Measurements from ENCODE around the gene KYAT1. TPM values are rescaled to one million over a fixed set of nuclear protein-coding genes. Genes with fewer than 3 reads are reported as not detected.

The KYAT1 gene
- total RNA-seq, 1 experiment from 2014 or later, result 14.6 TPM

GRCh38 chr9:128792978-128793686, 88.6 kb downstream of the KYAT1 start:
- no peak overlapping the region for H3K27ac Mint-ChIP-seq
- no peak overlapping the region for H3K9ac ChIP-seq (ENCODE audit: extremely low read depth, insufficient read length, low read length)

More at GRCh38 chr9:128792978-128793686, 88.6 kb downstream of the KYAT1 start:
- no peak overlapping the region for H3K4ac ChIP-seq (ENCODE audit: low read depth, low read length)
- no peak overlapping the region for H2AFZ ChIP-seq (ENCODE audit: low read length)
- H2BK5ac ChIP-seq (ENCODE audit: insufficient read length, low read length), result no peak overlapping the region
- no peak for DNase-seq
- H3K79me1 ChIP-seq (ENCODE audit: insufficient read depth, low read depth, low read length, poor library complexity, severe bottlenecking), result peaks cover 4% of the 10 kb centered on the region
- H2BK15ac ChIP-seq (ENCODE audit: low read depth, low read length), result no peak overlapping the region
- H2BK120ac ChIP-seq (ENCODE audit: low read depth, low read length, poor library complexity, severe bottlenecking), result no peak overlapping the region
- no peak overlapping the region for H2AK5ac ChIP-seq (ENCODE audit: insufficient read length, low read length)
- 0 out of 4 replicates have a peak, but pooled peaks cover under 1% of the 10 kb centered on the region in 2 experiments for H3K4me1 Mint-ChIP-seq
- no peak overlapping the region for H2BK12ac ChIP-seq (ENCODE audit: insufficient read length, low read depth, low read length)
- no peaks in the 10 kb centered on the region for H3K4me1 ChIP-seq (ENCODE audit: insufficient read depth, low read length)
- no peak overlapping the region for H4K91ac ChIP-seq (ENCODE audit: insufficient read length, low read depth, low read length)
- H3K79me2 ChIP-seq (ENCODE audit: insufficient read depth, low read length), result no peaks in the 10 kb centered on the region
- no peak overlapping the region for H4K8ac ChIP-seq (replicated peaks; ENCODE audit: insufficient read length, low read depth, low read length)
- no peak overlapping the region for H3K56ac ChIP-seq (ENCODE audit: insufficient read length, low read depth, low read length)
- no peaks in the 10 kb centered on the region for H3K9me3 Mint-ChIP-seq
- no peak overlapping the region for H3T11ph ChIP-seq (ENCODE audit: low read length)
- H3K18ac ChIP-seq (ENCODE audit: insufficient read length, low read depth, low read length), result no peak overlapping the region
- TF ChIP-seq CTCF (conservative IDR thresholded peaks at IDR 0.05), result no peak
- no peak overlapping the region for H3K4me2 ChIP-seq (ENCODE audit: insufficient read depth, insufficient read length, low read length)
- H4K20me1 ChIP-seq (ENCODE audit: control insufficient read depth, insufficient read depth, insufficient read length), result no peaks in the 10 kb centered on the region
- H3K9me3 ChIP-seq (ENCODE audit: control insufficient read depth, low read depth, low read length), result no peaks in the 10 kb centered on the region
- no peak overlapping the region for H4K5ac ChIP-seq (ENCODE audit: insufficient read length, low read depth, low read length)
- WGBS (ENCODE audit: extremely low coverage, insufficient read length, low lambda C conversion rate), result no CpG with 5 or more reads among the region's 8 CpGs
- H3K27me3 ChIP-seq (ENCODE audit: insufficient read depth, low read length), result no peaks in the 10 kb centered on the region
- H3K4me3 Mint-ChIP-seq, result no peak overlapping the region
- no peaks in the 10 kb centered on the region for H3K23me2 ChIP-seq (ENCODE audit: insufficient read length, low read depth, low read length, poor library complexity, severe bottlenecking)
- H3K36me3 Mint-ChIP-seq (ENCODE audit: insufficient read depth in 1 of 3, low read depth in 3 of 3), result peaks cover 5 to 43% (median 34%) of the 10 kb centered on the region in 3 experiments; a peak in 6 of 7 replicates
- H3K27ac ChIP-seq (ENCODE audit: insufficient read length, low read depth, low read length), result no peak overlapping the region
- no peaks in the 10 kb centered on the region; the same call in 1 of the 2 replicates for H3K27me3 Mint-ChIP-seq (ENCODE audit: low read depth)
- H2BK20ac ChIP-seq (ENCODE audit: low read depth, low read length, poor library complexity, severe bottlenecking), result no peak overlapping the region
- no peak overlapping the region for H3K23ac ChIP-seq (ENCODE audit: insufficient read length, low read depth, low read length)
- no peak overlapping the region for H3K14ac ChIP-seq (ENCODE audit: insufficient read depth, low read length)
